HuH-7.5 (cell line): ENCODE results near the gene WDR64.

Experiments
- DNase-seq: peaks from one replicate; pipeline ENCODE4 v3.0.0; 2011; ENCODE audit warnings: low spot score

WDR64 gene

GRCh38 chr1:241738284-241739078 is 86.4 kb downstream of the WDR64 start:
- DNase-seq, result no peak

GRCh38 chr1:241742084-241742483 is 90.0 kb downstream of the WDR64 start:
- DNase-seq, result no peak

GRCh38 chr1:241744591-241744990 is 92.5 kb downstream of the WDR64 start:
- DNase-seq, result no peak

- no peak for DNase-seq
Observed at GRCh38 chr1:241747992-241748391, 95.9 kb downstream of the WDR64 start.

GRCh38 chr1:241749041-241749944 is 97.2 kb downstream of the WDR64 start:
- no peak for DNase-seq

GRCh38 chr1:241749945-241750695 is 98.0 kb downstream of the WDR64 start:
- DNase-seq, result no peak

GRCh38 chr1:241751524-241751923 is 99.4 kb downstream of the WDR64 start:
- DNase-seq, result no peak

- no peak for DNase-seq
Observed at GRCh38 chr1:241762713-241763339, 110.7 kb downstream of the WDR64 start.

GRCh38 chr1:241765390-241765789 is 113.3 kb downstream of the WDR64 start:
- DNase-seq, result no peak

GRCh38 chr1:241767737-241768136 is 115.7 kb downstream of the WDR64 start:
- DNase-seq, result no peak

GRCh38 chr1:241770115-241770514 is 118.0 kb downstream of the WDR64 start:
- no peak for DNase-seq

- no peak for DNase-seq
Observed at GRCh38 chr1:241771117-241771516, 119.0 kb downstream of the WDR64 start.

GRCh38 chr1:241772932-241773500 is 120.9 kb downstream of the WDR64 start:
- no peak for DNase-seq

GRCh38 chr1:241773991-241774390 is 121.9 kb downstream of the WDR64 start:
- DNase-seq, result no peak

GRCh38 chr1:241775021-241775420 is 122.9 kb downstream of the WDR64 start:
- no peak for DNase-seq

GRCh38 chr1:241776911-241777310 is 124.8 kb downstream of the WDR64 start:
- no peak for DNase-seq

GRCh38 chr1:241778117-241778516 is 126.0 kb downstream of the WDR64 start:
- no peak for DNase-seq

- no peak for DNase-seq
Observed at GRCh38 chr1:241779897-241780296, 127.8 kb downstream of the WDR64 start.

GRCh38 chr1:241782396-241782795 is 130.3 kb downstream of the WDR64 start:
- DNase-seq, result no peak

- DNase-seq, result no peak
Observed at GRCh38 chr1:241787691-241788090, 135.6 kb downstream of the WDR64 start.

GRCh38 chr1:241789061-241789460 is 137.0 kb downstream of the WDR64 start:
- DNase-seq, result no peak

- DNase-seq, result no peak
Observed at GRCh38 chr1:241799416-241799815, 147.3 kb downstream of the WDR64 start.
